COLO668 (cell line): Measurements from ENCODE around the gene CTIF.
A peak's percentile ranks its signal among the peaks of the same experiment; 100 is the strongest.

Source experiments
- DNase-seq: peaks from one replicate; lab custom pipeline; 2025; ENCODE audit not compliant: unreplicated experiment; lab: John Stamatoyannopoulos, UW

The CTIF gene

GRCh38 chr18:48889115-48889941 is 350.5 kb downstream of the CTIF start:
- peak; percentile 22 for DNase-seq

- DNase-seq, result no peak
Measured at GRCh38 chr18:48889981-48890762, 351.3 kb downstream of the CTIF start.

DNA sequence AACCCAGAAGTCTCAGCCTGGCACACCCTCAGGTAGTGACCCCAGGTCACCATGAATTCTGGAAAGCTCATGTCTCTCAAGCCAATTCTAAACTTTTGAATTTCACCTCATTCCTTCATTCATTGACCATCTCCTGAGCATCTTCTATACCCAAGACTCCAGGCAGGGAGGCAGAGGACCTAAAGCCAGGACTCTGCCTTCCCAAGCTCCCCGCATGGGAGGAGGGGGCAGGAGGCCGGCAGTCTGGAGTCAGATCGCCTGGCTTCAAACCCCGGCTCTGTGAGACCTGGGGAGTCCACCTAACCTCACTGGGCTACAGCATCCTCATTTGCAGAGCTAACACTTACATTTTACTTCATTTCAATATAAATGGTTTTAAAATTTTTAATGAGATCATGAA is 352.9 kb downstream of the CTIF start:
- DNase-seq, result no peak

DNA sequence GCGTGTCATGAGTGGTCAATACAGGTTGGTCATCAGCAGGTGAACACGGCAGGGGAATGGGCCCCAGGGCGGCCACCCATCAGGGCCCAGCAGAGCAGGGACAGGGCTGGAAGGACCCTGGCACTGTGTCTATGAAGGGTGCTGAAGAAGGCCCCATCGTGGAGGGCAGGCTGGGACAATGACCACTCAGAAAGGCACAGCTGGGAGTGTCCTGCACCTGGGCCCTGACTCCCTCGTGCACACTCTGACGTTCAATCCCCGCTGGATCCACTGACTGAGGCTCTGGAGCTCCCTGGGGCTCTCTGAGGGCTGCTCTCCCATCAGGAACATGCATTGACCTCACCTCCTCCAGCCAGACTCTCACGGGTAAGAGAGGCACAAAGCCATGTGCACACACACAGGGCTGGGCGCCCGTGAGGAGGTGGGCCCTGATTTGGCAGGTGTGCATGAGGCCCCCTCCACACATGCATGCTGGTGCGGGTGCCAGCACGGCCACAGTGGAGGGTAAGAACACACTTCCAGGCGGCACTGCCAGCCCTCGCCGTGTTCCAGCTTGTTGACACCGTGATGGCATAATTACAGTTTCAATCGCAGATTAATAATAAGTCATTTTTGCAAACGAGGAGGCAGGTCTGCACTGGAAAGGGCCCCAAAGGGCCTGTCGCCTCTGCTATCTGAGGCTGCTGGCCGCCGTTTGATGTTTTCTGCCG is 353.5 kb downstream of the CTIF start:
- no peak for DNase-seq

- DNase-seq, result no peak
Measured at GRCh38 chr18:48893061-48893607, 354.3 kb downstream of the CTIF start.

DNA sequence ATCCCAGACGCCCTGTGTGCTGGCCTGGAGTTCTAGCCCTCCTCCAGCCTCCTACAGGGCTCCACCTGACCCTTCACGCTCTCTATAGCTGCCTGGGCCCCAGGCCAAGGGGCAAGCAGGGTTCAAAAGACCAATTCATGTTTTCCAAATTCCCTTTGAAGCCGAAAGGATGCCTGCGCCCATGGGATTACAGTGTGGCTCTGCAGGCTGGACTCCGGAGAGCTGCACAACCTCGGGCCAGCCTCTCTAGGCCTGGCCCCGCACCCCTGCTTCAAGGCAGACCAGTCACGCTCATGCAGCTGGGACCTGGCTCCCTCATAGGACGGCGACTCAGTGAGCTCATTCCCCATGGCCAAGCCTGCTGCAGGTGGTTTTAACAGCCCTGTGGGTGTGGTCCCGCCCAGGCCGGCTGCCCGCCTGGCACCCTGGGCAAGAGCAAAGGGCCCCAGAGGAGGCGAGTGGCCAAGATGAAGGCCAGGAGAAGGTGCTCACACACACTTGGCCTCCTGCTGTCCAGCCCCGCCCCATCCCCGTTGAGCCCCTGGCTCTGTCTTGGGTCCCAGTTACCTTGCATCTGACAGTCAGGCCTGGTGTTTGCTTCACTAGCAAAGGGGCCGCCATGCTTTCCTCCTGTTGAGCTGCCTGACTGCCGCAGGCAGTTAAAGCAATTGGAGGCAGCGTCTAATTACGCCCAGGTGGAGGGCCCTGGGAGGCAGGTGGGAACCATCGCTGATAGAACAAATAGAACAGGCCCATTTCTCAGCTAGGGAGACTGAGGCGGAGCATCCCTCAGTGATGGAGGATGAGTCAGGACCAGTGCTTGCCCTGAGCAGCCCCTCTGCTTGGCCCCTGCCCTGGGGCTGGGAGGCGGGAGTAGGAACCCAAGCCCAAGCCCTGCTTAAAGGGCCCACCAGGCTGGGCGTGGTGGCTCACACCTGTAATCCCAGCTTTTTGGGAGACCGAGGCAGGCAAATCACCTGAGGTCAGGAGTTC is 355.1 kb downstream of the CTIF start:
- DNase-seq, result no peak

DNA sequence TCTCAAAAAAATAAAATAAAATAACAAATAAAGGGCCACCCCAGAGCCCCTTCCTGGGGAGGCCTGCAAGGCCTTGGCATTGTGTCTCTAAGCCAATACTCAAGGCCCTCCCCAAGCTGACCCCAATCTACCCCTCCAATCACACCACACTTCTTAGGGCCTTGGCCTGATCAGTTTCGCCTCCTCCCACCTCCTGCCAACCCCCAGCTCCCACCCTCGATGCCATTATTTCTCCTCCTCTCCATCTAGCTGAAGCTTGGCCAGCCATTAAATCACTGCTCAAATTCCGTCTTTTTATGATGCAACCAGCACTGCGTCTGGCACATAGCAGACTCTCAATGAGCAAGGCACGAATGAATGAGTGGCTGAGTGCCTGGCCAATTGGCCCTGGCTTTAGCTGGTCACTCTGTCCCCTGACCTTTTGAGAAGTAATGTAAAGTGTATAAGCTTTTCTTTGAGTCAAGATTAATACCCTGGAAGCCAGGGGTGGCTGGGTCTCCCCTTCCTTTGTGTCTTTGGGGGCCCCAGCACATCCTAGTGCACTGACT is 356.0 kb downstream of the CTIF start:
- no peak for DNase-seq

DNA sequence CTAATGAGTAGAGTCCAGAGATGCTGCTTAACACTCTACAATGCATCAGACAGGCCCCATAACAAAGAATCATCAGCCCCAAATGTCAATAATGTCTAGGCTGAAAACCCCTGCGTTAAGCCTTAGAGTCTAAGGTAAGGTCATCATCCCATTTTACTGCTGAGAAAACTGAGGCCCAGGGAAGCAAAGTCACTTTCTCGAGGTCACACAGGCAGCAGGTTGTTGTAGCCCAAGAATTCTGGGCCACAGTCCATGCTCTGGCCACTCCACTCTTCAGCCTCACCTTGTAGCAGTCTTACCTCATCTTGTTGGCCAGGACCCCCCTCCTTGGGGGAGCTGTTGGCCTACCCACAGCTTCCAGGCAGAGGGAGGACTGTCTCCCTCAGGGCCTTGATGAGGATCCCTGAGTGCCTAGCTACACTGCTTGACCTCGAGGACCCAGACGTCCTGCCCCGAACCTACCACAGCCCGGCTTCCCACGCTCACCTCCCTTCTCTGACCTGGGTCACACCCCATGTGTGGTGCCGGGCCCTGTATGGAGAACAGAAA is 357.6 kb downstream of the CTIF start:
- no peak for DNase-seq

DNA sequence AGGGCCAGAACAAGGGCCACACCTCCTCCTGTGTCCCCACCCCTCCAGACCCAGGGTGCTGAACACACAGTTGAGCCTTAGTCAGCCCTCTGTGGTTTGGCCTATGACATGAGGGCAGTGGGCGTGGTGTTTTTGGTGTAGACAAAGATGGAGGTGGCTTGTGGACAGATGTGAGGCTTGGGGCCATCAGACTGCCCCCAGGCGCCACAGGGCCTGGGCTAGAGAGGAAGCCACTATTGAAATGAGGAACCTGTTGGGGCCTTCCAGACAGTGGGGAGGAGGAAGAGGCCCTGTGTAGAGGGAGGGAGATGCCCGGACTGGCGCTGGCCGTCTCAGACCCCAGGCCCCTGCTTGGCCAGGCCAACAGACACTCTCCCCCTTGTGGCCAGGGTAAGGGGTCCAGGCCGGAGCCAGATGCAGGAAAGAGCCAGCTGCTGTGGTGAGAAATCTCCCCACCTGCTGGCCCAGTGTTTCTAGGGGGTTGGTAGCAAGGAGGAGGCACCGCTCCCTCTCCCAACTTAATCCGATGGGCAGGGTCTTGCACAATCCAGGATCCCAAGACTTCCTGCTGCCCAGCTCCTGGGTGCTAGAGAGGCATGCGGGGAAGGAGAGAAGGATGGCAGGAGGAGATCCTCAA is 358.2 kb downstream of the CTIF start:
- DNase-seq, result no peak

DNA sequence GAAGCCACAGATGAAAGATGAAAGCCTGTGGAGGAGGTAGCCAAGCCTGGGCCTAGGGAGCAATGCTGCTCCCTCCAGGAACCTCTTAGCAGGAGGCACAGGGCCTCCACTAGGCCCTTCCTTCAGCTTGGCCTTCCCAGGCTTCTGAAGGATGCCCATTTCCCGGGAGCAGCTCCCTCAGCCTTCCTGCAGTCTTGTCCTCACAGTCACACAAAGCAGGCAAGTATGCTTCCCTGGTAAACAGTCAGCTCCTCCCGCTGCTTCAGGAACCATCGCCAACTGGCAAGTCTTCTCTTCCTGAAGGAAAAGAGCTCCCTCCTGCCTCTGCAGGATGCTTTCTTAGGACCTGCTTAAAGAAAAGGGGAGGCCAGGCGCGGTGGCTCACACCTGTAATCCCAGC is 358.7 kb downstream of the CTIF start:
- DNase-seq, result no peak

DNA sequence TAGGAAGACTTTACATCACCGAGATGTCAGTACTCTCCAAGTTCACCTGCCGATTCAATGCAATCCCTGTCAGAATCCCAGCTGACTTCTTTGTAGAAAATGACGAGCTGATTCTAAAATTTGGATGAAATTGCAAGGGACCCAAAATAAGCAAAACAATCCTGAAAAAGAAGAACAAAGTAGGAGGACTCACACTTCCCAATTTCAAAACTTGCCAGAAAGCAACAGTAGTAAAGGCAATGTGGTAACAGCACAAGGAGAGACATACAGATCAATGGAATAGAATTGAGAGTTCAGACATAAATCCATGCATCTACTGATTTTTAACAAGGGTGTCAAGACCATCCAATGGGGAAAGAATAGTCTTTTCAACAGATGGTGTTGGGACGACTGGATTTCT is 359.7 kb downstream of the CTIF start:
- no peak for DNase-seq

DNA sequence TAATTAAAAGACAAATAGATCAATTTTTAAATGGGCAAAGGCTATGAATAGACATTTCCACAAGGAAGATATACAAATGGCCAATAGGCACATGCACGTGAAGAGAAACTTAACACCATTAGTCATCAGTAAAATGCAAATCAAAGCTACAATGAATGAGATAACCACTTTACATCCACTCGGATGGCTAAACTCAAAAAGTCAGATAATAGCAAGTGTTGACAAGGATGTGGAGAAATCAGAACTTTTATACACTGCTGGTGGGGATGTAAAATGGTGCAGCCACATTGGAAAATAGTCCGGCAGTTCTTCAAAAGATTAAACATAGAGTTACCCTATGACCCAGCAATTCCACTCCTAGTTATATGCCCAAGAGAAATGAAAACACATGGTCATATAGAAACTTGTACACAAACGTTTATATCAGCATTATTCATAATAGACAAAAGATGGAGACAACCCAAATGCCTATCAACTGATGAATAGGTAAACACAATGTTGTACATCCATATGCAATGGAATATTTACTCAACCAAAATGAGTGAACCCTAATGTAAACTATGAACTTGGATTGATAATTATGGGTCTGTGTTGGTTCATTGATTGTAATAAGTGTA is 360.8 kb downstream of the CTIF start:
- DNase-seq, result no peak

- DNase-seq, result no peak
Measured at GRCh38 chr18:48900469-48900868, 361.6 kb downstream of the CTIF start.

GRCh38 chr18:48901145-48902022 is 362.6 kb downstream of the CTIF start:
- DNase-seq, result no peak

- DNase-seq, result peak; percentile 96
Measured at GRCh38 chr18:48902023-48902855, 363.4 kb downstream of the CTIF start.

- DNase-seq, result no peak
Measured at GRCh38 chr18:48902856-48903601, 364.2 kb downstream of the CTIF start.
